GM13976 (cell line): Measurements from ENCODE around the gene FGF23.
"Not testable (repeated sequence)": the region's sequence is repeated elsewhere in the genome, so short reads cannot be mapped to it uniquely, and the experiment has no call there.

ENCODE experiments used
- DNase-seq: peaks from one replicate; pipeline ENCODE4 v3.0.0; 2012; ENCODE audit warnings: low spot score
- CTCF ChIP-seq: IDR thresholded peaks from 2 replicates; pipeline ENCODE4 v1.5.1; 2012; ENCODE audit warnings: borderline replicate concordance, mild to moderate bottlenecking; ENCODE audit not compliant: insufficient read depth; ENCODE audit errors: extremely low read depth, missing control alignments, control extremely low read depth
- in situ Hi-C: fragments of 300-500 bp; cut with MboI; formaldehyde crosslinking; loops from one replicate; pipeline ENCODE4 v1.12.0; 2022; ENCODE audit warnings: low sequenced_read_pairs, mixed read lengths, inconsistent platforms; ENCODE audit not compliant: unreplicated experiment

FGF23 gene

GRCh38 chr12:4407136-4407535 is 27.6 kb upstream of the FGF23 start:
- no peak for DNase-seq
- no peak for TF ChIP-seq CTCF
- in situ Hi-C loops = no loop called here

- in situ Hi-C loops = not testable (repeated sequence)
Measured at GRCh38 chr12:4404877-4405637, 25.5 kb upstream of the FGF23 start.

GRCh38 chr12:4402996-4403395 is 23.5 kb upstream of the FGF23 start:
- in situ Hi-C loops = no loop called here
- DNase-seq = no peak
- no peak for TF ChIP-seq CTCF

More at GRCh38 chr12:4404877-4405637, 25.5 kb upstream of the FGF23 start:
- DNase-seq = not testable (repeated sequence)

- no peak for TF ChIP-seq CTCF
- in situ Hi-C loops = no loop called here
- no peak for DNase-seq
Measured at GRCh38 chr12:4401117-4401516, 21.6 kb upstream of the FGF23 start.

- TF ChIP-seq CTCF = no peak
- in situ Hi-C loops = no loop called here
- no peak for DNase-seq
Measured at GRCh38 chr12:4395818-4396217, 16.3 kb upstream of the FGF23 start.

- TF ChIP-seq CTCF = no peak
- in situ Hi-C loops = no loop called here
- DNase-seq = no peak
Measured at GRCh38 chr12:4393211-4393610, 13.7 kb upstream of the FGF23 start.

GRCh38 chr12:4392223-4392742 is 12.8 kb upstream of the FGF23 start:
- in situ Hi-C loops = no loop called here
- no peak for DNase-seq
- TF ChIP-seq CTCF = no peak
